A549 (cell line): ENCODE measurements around the gene SSR1. TPM values are rescaled to one million over a fixed set of nuclear protein-coding genes. Genes with fewer than 3 reads are reported as not detected.

Experiments used
- ATAC-seq, 2 experiments: fragments of 200-7000 bp in 1 of 2; fragments of >200 bp in 1 of 2; cut with Nextera tagmentation in 1 of 2; cut with Tn5 transposase in 1 of 2; 3 replicates each; pipeline versions ENCODE4 v1.8.0 to v1.9.1; 2018 to 2020; ENCODE audit warnings: mild to moderate bottlenecking in 1 of 2, moderate library complexity in 1 of 2
- CTCF ChIA-PET: fragments of 300-600 bp; sonication (Branson Sonifier 250); formaldehyde crosslinking; extraction: SDS; loops from one replicate; lab custom pipeline; 2021; ENCODE audit warnings: antibody characterized with exemption, inconsistent platforms; lab: Yijun Ruan, JAX
- POLR2A ChIA-PET: fragments of 350-600 bp; formaldehyde crosslinking; extraction: SDS; loops from one replicate; lab custom pipeline; 2021; ENCODE audit warnings: antibody characterized with exemption, inconsistent platforms; lab: Yijun Ruan, JAX
- DNase-seq, 2 experiments: peaks; one replicate each; pipeline versions ENCODE4 v3.0.0 to v3.0.0-alpha.2; 2011 to 2016; ENCODE audit warnings: low read depth in 1 of 2, low spot score in 1 of 2
- FAIRE-seq: peaks from 2 replicates; lab custom pipeline; 2011; peaks lifted over from hg19 to GRCh38; lab: Jason Lieb, UNC
- H3K27ac ChIP-seq, 2 experiments: fragments of >200 bp; sonication (Bioruptor Twin); formaldehyde crosslinking; 3 replicates each; pipeline ENCODE4 v1.5.1; 2016 to 2017
- H3K4me1 ChIP-seq: fragments of >200 bp; sonication (Bioruptor Twin); formaldehyde crosslinking; 3 replicates; pipeline ENCODE4 v1.6.1; 2016
- H3K4me2 ChIP-seq: fragments of >200 bp; sonication (Bioruptor Twin); formaldehyde crosslinking; 3 replicates; pipeline ENCODE4 v1.6.1; 2016
- H3K4me3 ChIP-seq: fragments of >200 bp; sonication (Bioruptor Twin); formaldehyde crosslinking; 3 replicates; pipeline ENCODE4 v1.5.1; 2016
- H3K9me3 ChIP-seq: fragments of >200 bp; sonication (Bioruptor Twin); formaldehyde crosslinking; 3 replicates; pipeline ENCODE4 v1.6.1; 2016
- CHD4 ChIP-seq: fragments of 200-600 bp; sonication (generic); IDR thresholded peaks from 2 replicates; pipeline ENCODE4 v1.6.1; 2016; ENCODE audit warnings: antibody characterized with exemption, mild to moderate bottlenecking, borderline replicate concordance
- EHMT2 ChIP-seq: fragments of 200-600 bp; sonication (generic); IDR thresholded peaks from 2 replicates; pipeline ENCODE4 v1.6.1; 2016; ENCODE audit warnings: antibody characterized with exemption, low read depth, mild to moderate bottlenecking, moderate library complexity
- ELK1 ChIP-seq: fragments of 150-350 bp; IDR thresholded peaks from 2 replicates; pipeline ENCODE4 v1.6.1; 2014; ENCODE audit warnings: low read depth, mild to moderate bottlenecking, low read length
- ESRRA ChIP-seq: fragments of 150-350 bp; IDR thresholded peaks from 2 replicates; pipeline ENCODE4 v1.6.1; 2014; ENCODE audit warnings: mild to moderate bottlenecking, low read length, borderline replicate concordance
- FOSL2 ChIP-seq, 2 experiments: fragments of 450-650 bp in 1 of 2; fragments of >200 bp in 1 of 2; sonication (Bioruptor Twin) in 1 of 2; formaldehyde crosslinking; IDR thresholded peaks; 2 replicates each; pipeline versions ENCODE4 v1.5.0 to v1.6.1; 2016 to 2020; ENCODE audit warnings: mild to moderate bottlenecking in 1 of 2, moderate library complexity in 1 of 2
- HEYL ChIP-seq: fragments of 250-450 bp; sonication (Bioruptor Pico); IDR thresholded peaks from 2 replicates; pipeline ENCODE4 v1.8.0; 2021; ENCODE audit warnings: mild to moderate bottlenecking, moderate library complexity
- HOXA7 ChIP-seq: fragments of 250-450 bp; sonication (Bioruptor Pico); IDR thresholded peaks from 2 replicates; pipeline ENCODE4 v1.5.0; 2020; ENCODE audit warnings: mild to moderate bottlenecking, moderate library complexity
- HOXB5 ChIP-seq: fragments of 250-450 bp; sonication (Bioruptor Pico); IDR thresholded peaks from 2 replicates; pipeline ENCODE4 v1.5.0; 2020; ENCODE audit warnings: mild to moderate bottlenecking, moderate library complexity
- JUN ChIP-seq, 2 experiments: fragments of >200 bp; sonication (Bioruptor Twin); formaldehyde crosslinking; IDR thresholded peaks; 2 replicates in 1 of 2; 3 replicates in 1 of 2; pipeline ENCODE4 v1.6.1; 2016 to 2017
- JUNB ChIP-seq: fragments of >200 bp; sonication (Bioruptor Twin); formaldehyde crosslinking; IDR thresholded peaks from 2 replicates; pipeline ENCODE4 v1.6.1; 2016
- KDM1A ChIP-seq: fragments of 200-600 bp; sonication (generic); IDR thresholded peaks from 2 replicates; pipeline ENCODE4 v1.6.1; 2016; ENCODE audit warnings: low read depth, mild to moderate bottlenecking
- NR3C1 ChIP-seq: fragments of >200 bp; sonication (Bioruptor Twin); formaldehyde crosslinking; IDR thresholded peaks from 3 replicates; pipeline ENCODE4 v1.6.1; 2017
- POLR2AphosphoS2 ChIP-seq: conservative IDR thresholded peaks from 2 replicates; pipeline ENCODE4 v1.6.1; 2012; ENCODE audit warnings: low read length, improper control_type of control experiment, inconsistent platforms
- RAD21 ChIP-seq, 2 experiments: fragments of >200 bp in 1 of 2; sonication (Bioruptor Twin) in 1 of 2; formaldehyde crosslinking in 1 of 2; IDR thresholded peaks in 1 of 2; conservative IDR thresholded peaks in 1 of 2; 2 replicates in 1 of 2; 3 replicates in 1 of 2; pipeline ENCODE4 v1.6.1; 2012 to 2018; ENCODE audit warnings: inconsistent platforms in 1 of 2
- RCOR1 ChIP-seq: fragments of 150-350 bp; IDR thresholded peaks from 2 replicates; pipeline ENCODE4 v1.6.1; 2014; ENCODE audit warnings: antibody characterized with exemption, low read length, low read depth
- SREBF2 ChIP-seq: fragments of 450-650 bp; IDR thresholded peaks from 2 replicates; pipeline ENCODE4 v1.6.1; 2014; ENCODE audit warnings: mild to moderate bottlenecking, moderate library complexity
- USF2 ChIP-seq: fragments of 450-650 bp; IDR thresholded peaks from 2 replicates; pipeline ENCODE4 v1.6.1; 2014; ENCODE audit warnings: antibody characterized with exemption
- ZC3H11A ChIP-seq: fragments of 450-650 bp; IDR thresholded peaks from 2 replicates; pipeline ENCODE4 v1.6.1; 2014; ENCODE audit warnings: antibody characterized with exemption, mild to moderate bottlenecking
- WGBS: methylation state at CpG from one replicate; pipeline ENCODE4 v1.1.6; 2017; ENCODE audit errors: missing lambda C conversion rate; 5-methylcytosine and 5-hydroxymethylcytosine counted together
- polyA plus RNA-seq, 4 experiments: library from polyadenylated mRNA; depleted of rRNA in 3 of 4; stranded (reverse); fragments of >200 nt; fragmentation: RNase III in 1 of 4; extraction: RNeasy Plus Mini Kit Qiagen cat#74134 plus additional on column Dnase treatment in 1 of 4; gene quantifications; 2 replicates in 3 of 4; 3 replicates in 1 of 4; pipeline ENCODE4 v1.2.3, GENCODE V29; 2011 to 2017
- TF ChIP-seq, protein P1 (sequence below): IDR thresholded peaks from 2 replicates; pipeline ENCODE4 v1.6.1; 2012; ENCODE audit warnings: low read depth, borderline replicate concordance

SSR1 gene
- polyA plus RNA-seq, 2 of the 4 experiments (the other 2 are of a cell fraction) = 84.8 to 201 TPM

- POLR2A ChIA-PET = no interaction called here
- 0 out of 3 replicates have a peak, but pooled peaks cover 3% of the 10 kb centered on the region for H3K9me3 ChIP-seq
- CTCF ChIA-PET = interaction anchor here (1.2 to 2.5 kb wide), 2 partner anchors 11 to 13 kb away, joined by 3 to 11 read pairs; no protein-coding TSS in a partner anchor
- FAIRE-seq = no peak
- TF ChIP-seq SREBF2 = no peak
- no peak for TF ChIP-seq KDM1A
- no peak for TF ChIP-seq FOSL2 (IDR thresholded peaks at IDR 0.05)
- no peak for TF ChIP-seq FOSL2 (CRISPR knock-in tag; IDR thresholded peaks at IDR 0.05)
- no peak for TF ChIP-seq HOXB5 (CRISPR knock-in tag)
- no peak for TF ChIP-seq POLR2AphosphoS2
- no peak for TF ChIP-seq RAD21 (conservative IDR thresholded peaks at IDR 0.05 in 1 of 2, IDR thresholded peaks at IDR 0.05 in 1 of 2)
- no peak for TF ChIP-seq JUNB
- TF ChIP-seq ELK1 = no peak
- no peak for TF ChIP-seq CHD4
- no peak for TF ChIP-seq HOXA7 (CRISPR knock-in tag)
- TF ChIP-seq NR3C1 = no peak
- no peak for TF ChIP-seq RCOR1
- no peak for TF ChIP-seq JUN (IDR thresholded peaks at IDR 0.05)
- no peak for TF ChIP-seq ZC3H11A
- no peak for TF ChIP-seq HEYL (CRISPR knock-in tag)
- TF ChIP-seq ESRRA = no peak
- no peak for TF ChIP-seq USF2
- TF ChIP-seq EHMT2 = no peak
- TF ChIP-seq, protein P1, sequence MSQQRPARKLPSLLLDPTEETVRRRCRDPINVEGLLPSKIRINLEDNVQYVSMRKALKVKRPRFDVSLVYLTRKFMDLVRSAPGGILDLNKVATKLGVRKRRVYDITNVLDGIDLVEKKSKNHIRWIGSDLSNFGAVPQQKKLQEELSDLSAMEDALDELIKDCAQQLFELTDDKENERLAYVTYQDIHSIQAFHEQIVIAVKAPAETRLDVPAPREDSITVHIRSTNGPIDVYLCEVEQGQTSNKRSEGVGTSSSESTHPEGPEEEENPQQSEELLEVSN = no peak
- no peak for DNase-seq
- WGBS = 94% methylated on average over 9 of the region's 12 CpGs
- no peaks in the 10 kb centered on the region for H3K4me1 ChIP-seq
- no peak overlapping the region for H3K4me2 ChIP-seq
- H3K4me3 ChIP-seq = no peak overlapping the region
- H3K27ac ChIP-seq = no peak overlapping the region
- ATAC-seq = peak in 1 of 2 experiments; percentile 25; a peak in 1 of 6 replicates
These were observed 57.8 kb downstream of the SSR1 start for GRCh38 chr6:7254980-7255835.

DNA sequence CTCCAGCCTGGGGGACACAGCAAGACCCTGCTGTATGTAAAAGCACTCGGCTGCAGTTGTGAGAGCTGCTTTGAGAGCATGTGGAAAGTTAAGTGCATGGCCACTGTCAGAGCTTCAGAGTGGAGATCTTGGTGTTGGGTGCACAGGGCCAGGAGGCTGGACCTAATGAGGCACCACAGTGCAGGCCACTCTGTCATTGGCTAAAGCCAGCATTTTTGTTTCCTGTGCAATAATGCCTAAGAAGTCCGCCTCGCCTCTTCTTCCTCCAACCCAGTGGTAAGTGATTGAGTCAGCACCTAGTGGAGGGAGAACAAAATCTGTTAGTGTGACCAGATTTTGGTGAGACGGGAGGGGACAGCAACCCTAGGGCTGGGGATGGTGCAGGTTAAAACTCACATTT, 60.6 kb downstream of the SSR1 start:
- ChIA-PET CTCF (interaction anchor here (0.6 to 2.2 kb wide), 6 partner anchors 9 to 576 kb away, joined by 3 to 8 read pairs (median 3); no protein-coding TSS in a partner anchor), POLR2A (no interaction called here)
- no peak for FAIRE-seq

More for the DNA sequence above, 60.6 kb downstream of the SSR1 start:
- ATAC-seq (no peak), DNase-seq (no peak)
- Histone ChIP-seq H3K4me1 (no peaks in the 10 kb centered on the region), H3K27ac (no peak overlapping the region), H3K4me2 (no peak overlapping the region), H3K4me3 (no peak overlapping the region), H3K9me3 (0 out of 3 replicates have a peak, but pooled peaks cover 3% of the 10 kb centered on the region)
- 94% methylated on average over 4 of the region's 4 CpGs for WGBS
- TF ChIP-seq ESRRA = no peak
